ENCODE measurements around the gene FZD4.
"Not testable (repeated sequence)": the region's sequence is repeated elsewhere in the genome, so short reads cannot be mapped to it uniquely, and the experiment has no call there.

Gene FZD4

GRCh38 chr11:86955361-86956120 is at the start of gene FZD4:
Gene FZD4, minus strand, starts transcription at chr11:86955395. Its CDS starts 310 bp downstream, at chr11:86955085.
- peak; percentile 92 for DNase-seq

GRCh38 chr11:87004281-87004680 is 49.1 kb upstream of the FZD4 start:
- DNase-seq: peak; percentile 11

- DNase-seq: no peak
Observed at GRCh38 chr11:87002918-87003317, 47.7 kb upstream of the FZD4 start.

- no peak for DNase-seq
Observed at GRCh38 chr11:86999859-87000753, 44.9 kb upstream of the FZD4 start.

GRCh38 chr11:86999388-86999787 is 44.2 kb upstream of the FZD4 start:
- DNase-seq: no peak

- no peak for DNase-seq
Observed at GRCh38 chr11:86996953-86997570, 41.9 kb upstream of the FZD4 start.

- DNase-seq: no peak
Observed at GRCh38 chr11:86993031-86993430, 37.8 kb upstream of the FZD4 start.

- DNase-seq: not testable (repeated sequence)
Observed at GRCh38 chr11:86992340-86992739, 37.1 kb upstream of the FZD4 start.

GRCh38 chr11:86991341-86991740 is 36.1 kb upstream of the FZD4 start:
- no peak for DNase-seq

- no peak for DNase-seq
Observed at GRCh38 chr11:86990515-86990914, 35.3 kb upstream of the FZD4 start.

- DNase-seq: no peak
Observed at GRCh38 chr11:86990031-86990430, 34.8 kb upstream of the FZD4 start.

GRCh38 chr11:86988351-86988881 is 33.2 kb upstream of the FZD4 start:
- DNase-seq: peak; percentile 22

GRCh38 chr11:86987679-86988078 is 32.5 kb upstream of the FZD4 start:
- no peak for DNase-seq

- DNase-seq: no peak
Observed at GRCh38 chr11:86984701-86985100, 29.5 kb upstream of the FZD4 start.

- no peak for DNase-seq
Observed at GRCh38 chr11:86983021-86983488, 27.9 kb upstream of the FZD4 start.

- DNase-seq: no peak
Observed at GRCh38 chr11:86981777-86982540, 26.8 kb upstream of the FZD4 start.

- DNase-seq: no peak
Observed at GRCh38 chr11:86980086-86980796, 25.0 kb upstream of the FZD4 start.

GRCh38 chr11:86978756-86979608 is 23.8 kb upstream of the FZD4 start:
- DNase-seq: peak; percentile 22

- no peak for DNase-seq
Observed at GRCh38 chr11:86978247-86978646, 23.1 kb upstream of the FZD4 start.

GRCh38 chr11:86977441-86978050 is 22.4 kb upstream of the FZD4 start:
- DNase-seq: no peak
